Spleen (tissue), 13 donors: Measurements from ENCODE around the gene SLC35F5. TPM values are rescaled to one million over a fixed set of nuclear protein-coding genes. Genes with fewer than 3 reads are reported as not detected.
A peak's percentile ranks its signal among the peaks of the same experiment; 100 is the strongest.

Experiments
- DNase-seq: peaks from one replicate; pipeline ENCODE4 v3.0.0-alpha.2; 2020
- H3K27ac ChIP-seq, 8 donors: fragments of 200-600 bp; sonication (generic) in 7 of 8; 1 replicate in 4 of 8; 2 replicates in 4 of 8; pipeline versions ENCODE4 v1.5.0 to v1.8.0; 2016 to 2021; ENCODE audit warnings: inconsistent platforms in 4 of 8, mild to moderate bottlenecking in 4 of 8, moderate library complexity in 1 of 8
- H3K27me3 ChIP-seq, 7 donors: fragments of 200-600 bp; sonication (generic) in 6 of 7; replicated peaks in 1 of 7; 1 replicate in 4 of 7; 2 replicates in 3 of 7; pipeline versions ENCODE4 v1.5.0 to v1.8.0; 2016 to 2021; ENCODE audit warnings: inconsistent platforms in 3 of 7, mild to moderate bottlenecking in 1 of 7
- H3K36me3 ChIP-seq, 6 donors: fragments of 200-600 bp; sonication (generic) in 5 of 6; 1 replicate in 4 of 6; 2 replicates in 2 of 6; pipeline versions ENCODE4 v1.5.0 to v1.8.0; 2016 to 2021; ENCODE audit warnings: inconsistent platforms in 2 of 6
- H3K4me1 ChIP-seq, 6 donors: fragments of 200-600 bp; sonication (generic) in 5 of 6; 1 replicate in 3 of 6; 2 replicates in 3 of 6; pipeline versions ENCODE4 v1.5.0 to v1.8.0; 2016 to 2021; ENCODE audit warnings: inconsistent platforms in 3 of 6
- H3K4me3 ChIP-seq, 8 donors: fragments of 200-600 bp; sonication (generic) in 7 of 8; 1 replicate in 4 of 8; 2 replicates in 4 of 8; pipeline versions ENCODE4 v1.5.0 to v1.8.0; 2016 to 2021; ENCODE audit warnings: inconsistent platforms in 4 of 8, mild to moderate bottlenecking in 4 of 8, moderate library complexity in 2 of 8
- H3K9me3 ChIP-seq, 8 donors: fragments of 200-600 bp; sonication (generic) in 7 of 8; 1 replicate in 4 of 8; 2 replicates in 4 of 8; pipeline versions ENCODE4 v1.5.0 to v1.8.0; 2016 to 2021; ENCODE audit warnings: inconsistent platforms in 4 of 8
- POLR2A ChIP-seq, 3 donors: fragments of 450-650 bp; IDR thresholded peaks; one replicate each; pipeline ENCODE4 v1.5.1; 2017; ENCODE audit warnings: antibody characterized with exemption in 3 of 3, mild to moderate bottlenecking in 1 of 3
- POLR2AphosphoS5 ChIP-seq, 3 donors: sonication (generic); formaldehyde crosslinking; IDR thresholded peaks; one replicate each; pipeline ENCODE4 v1.5.1; 2017; ENCODE audit warnings: antibody characterized with exemption in 3 of 3
- WGBS, 5 donors: extraction: QIAGEN DNeasy Blood & Tissue Kit in 3 of 5; methylation state at CpG; one replicate each; pipeline versions ENCODE4 v1.1.5 to v1.1.7; 2013 to 2018; 5-methylcytosine and 5-hydroxymethylcytosine counted together
- intact Hi-C: fragments of 100-400 bp; cut with DNase I; formaldehyde crosslinking; loops from one replicate; pipeline ENCODE4 v1.15.0; 2023; ENCODE audit warnings: low total_unique reads
- long read RNA-seq, 2 donors: transcript quantifications; one replicate each; lab custom pipeline, GENCODE V29; 2026
- polyA plus RNA-seq, 3 donors: library from polyadenylated mRNA; stranded (reverse); fragments of 200-250 nt; gene quantifications; one replicate each; pipeline ENCODE4 v1.2.1, GENCODE V29; 2013
- total RNA-seq, 7 donors: library from RNA; depleted of rRNA in 3 of 7; stranded (reverse); fragments of >200 nt in 3 of 7; fragmentation: NEBNext Ultra II Directional in 4 of 7; extraction: Animal tissue kit (Norgen Biotek cat#: 25700) in 4 of 7; gene quantifications; one replicate each; pipeline versions ENCODE4 v1.1.0 to v1.2.1, GENCODE V29; 2016 to 2021
- TF ChIP-seq, protein P1 (sequence below), 11 experiments: fragments of 200-600 bp in 7 of 11; fragments of 450-650 bp in 4 of 11; sonication (generic) in 4 of 11; IDR thresholded peaks in 8 of 11; conservative IDR thresholded peaks in 3 of 11; 1 replicate in 7 of 11; 2 replicates in 4 of 11; pipeline versions ENCODE4 v1.4.0 to v1.8.0; 2016 to 2021; ENCODE audit warnings: antibody characterized with exemption in 11 of 11, inconsistent platforms in 4 of 11, mild to moderate bottlenecking in 1 of 11
- donor health status: healthy with polysubstance abuse.
- donor health status: DM: no; HTN: no; CAD: no; lungs with moderate emphysema.
- donor health status: DM: no; HTN: no; CAD: no.
- donor health status: Bipolar disorder and iron deficiency.
- donor health status: healthy.
- donor health status: DM: no; HTN: no; CAD: no.
- donor health status: DM: yes; HTN: yes; CAD: no.

The SLC35F5 gene, protein sequence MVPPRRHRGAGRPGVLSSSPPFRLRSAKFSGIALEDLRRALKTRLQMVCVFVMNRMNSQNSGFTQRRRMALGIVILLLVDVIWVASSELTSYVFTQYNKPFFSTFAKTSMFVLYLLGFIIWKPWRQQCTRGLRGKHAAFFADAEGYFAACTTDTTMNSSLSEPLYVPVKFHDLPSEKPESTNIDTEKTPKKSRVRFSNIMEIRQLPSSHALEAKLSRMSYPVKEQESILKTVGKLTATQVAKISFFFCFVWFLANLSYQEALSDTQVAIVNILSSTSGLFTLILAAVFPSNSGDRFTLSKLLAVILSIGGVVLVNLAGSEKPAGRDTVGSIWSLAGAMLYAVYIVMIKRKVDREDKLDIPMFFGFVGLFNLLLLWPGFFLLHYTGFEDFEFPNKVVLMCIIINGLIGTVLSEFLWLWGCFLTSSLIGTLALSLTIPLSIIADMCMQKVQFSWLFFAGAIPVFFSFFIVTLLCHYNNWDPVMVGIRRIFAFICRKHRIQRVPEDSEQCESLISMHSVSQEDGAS
- total RNA-seq (100 to 1,000 TPM in 1 of 7 donors, 10 to 100 TPM in 6; 50.3 to 104 (median 58.8) TPM), polyA plus RNA-seq (10 to 100 TPM; 10.4 to 12.8 (median 10.6) TPM)
- long read RNA-seq, donor 1, full-length matches to known transcripts = 3 of 8 reads
- long read RNA-seq, donor 1, partial matches to known transcripts = 5 of 8 reads
- long read RNA-seq, donor 1, other reads (novel, unspliced or antisense) = 0 of 8 reads
- long read RNA-seq, donor 2, full-length matches to known transcripts = 3 of 3 reads
- long read RNA-seq, donor 2, partial matches to known transcripts = 0 of 3 reads
- long read RNA-seq, donor 2, other reads (novel, unspliced or antisense) = 0 of 3 reads

DNA sequence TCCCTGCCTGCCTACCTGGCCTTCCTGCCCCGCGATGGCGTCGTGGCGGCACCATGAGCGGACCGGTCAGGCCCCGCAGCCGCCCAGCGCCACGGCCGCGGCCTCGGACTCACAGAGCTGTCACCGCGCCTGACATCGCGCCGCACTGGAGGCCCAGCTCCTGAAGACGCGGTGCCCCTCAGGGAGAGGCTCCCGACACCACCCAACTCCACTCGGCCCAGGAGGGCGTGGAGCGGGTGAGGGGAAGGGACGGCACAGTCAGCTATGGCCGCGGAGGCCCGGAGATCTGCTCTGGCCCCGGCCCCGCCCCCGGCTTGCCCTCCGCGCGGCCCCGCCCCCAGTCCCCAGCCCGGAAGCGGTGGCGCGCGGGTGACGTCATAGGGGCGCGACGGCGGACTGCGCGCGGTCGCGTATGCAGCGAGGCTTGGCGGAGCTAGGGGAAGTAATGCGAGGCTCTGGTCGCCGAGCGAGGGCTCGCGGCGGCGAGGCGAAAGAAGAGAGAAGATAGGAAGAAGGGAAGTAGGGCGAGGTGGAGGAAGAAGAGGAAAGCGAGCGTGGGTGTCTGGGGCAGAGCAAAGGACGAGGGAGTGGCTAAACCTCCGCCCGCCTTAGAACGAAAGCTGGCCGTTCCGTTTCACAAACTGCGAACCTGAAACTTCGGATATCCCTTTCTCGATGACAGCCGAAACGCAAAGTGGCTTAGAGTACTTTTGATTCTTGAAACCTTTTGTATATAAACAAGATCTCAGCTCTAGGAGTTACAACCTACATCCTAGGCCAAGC, at the start of gene SLC35F5:
Gene SLC35F5, minus strand, starts transcription at position 288 of the 783 bp plus-strand sequence. Its CDS starts 233 bp downstream, at position 55.
- 0 to 1% (median 0%) methylated on average over 63 to 76 of the region's 76 CpGs for WGBS, 5 donors
- H3K9me3 ChIP-seq = no peaks in the 10 kb centered on the region
- peak within 1 kb of the TSS; percentile 80 to 99 (median 92) for H3K4me3 ChIP-seq
- TF ChIP-seq POLR2AphosphoS5 (IDR thresholded peaks at IDR 0.05) (peak; percentile 99 to 100 (median 100)), POLR2A (IDR thresholded peaks at IDR 0.05) (peak; percentile 56 to 79 (median 70))
- TF ChIP-seq, protein P1, sequence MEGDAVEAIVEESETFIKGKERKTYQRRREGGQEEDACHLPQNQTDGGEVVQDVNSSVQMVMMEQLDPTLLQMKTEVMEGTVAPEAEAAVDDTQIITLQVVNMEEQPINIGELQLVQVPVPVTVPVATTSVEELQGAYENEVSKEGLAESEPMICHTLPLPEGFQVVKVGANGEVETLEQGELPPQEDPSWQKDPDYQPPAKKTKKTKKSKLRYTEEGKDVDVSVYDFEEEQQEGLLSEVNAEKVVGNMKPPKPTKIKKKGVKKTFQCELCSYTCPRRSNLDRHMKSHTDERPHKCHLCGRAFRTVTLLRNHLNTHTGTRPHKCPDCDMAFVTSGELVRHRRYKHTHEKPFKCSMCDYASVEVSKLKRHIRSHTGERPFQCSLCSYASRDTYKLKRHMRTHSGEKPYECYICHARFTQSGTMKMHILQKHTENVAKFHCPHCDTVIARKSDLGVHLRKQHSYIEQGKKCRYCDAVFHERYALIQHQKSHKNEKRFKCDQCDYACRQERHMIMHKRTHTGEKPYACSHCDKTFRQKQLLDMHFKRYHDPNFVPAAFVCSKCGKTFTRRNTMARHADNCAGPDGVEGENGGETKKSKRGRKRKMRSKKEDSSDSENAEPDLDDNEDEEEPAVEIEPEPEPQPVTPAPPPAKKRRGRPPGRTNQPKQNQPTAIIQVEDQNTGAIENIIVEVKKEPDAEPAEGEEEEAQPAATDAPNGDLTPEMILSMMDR (IDR thresholded peaks at IDR 0.05 in 8 of 11, conservative IDR thresholded peaks at IDR 0.05 in 3 of 11) = peak in 5 of 11 experiments; percentile 11 to 46 (median 16)
- no peaks in the 10 kb centered on the region for H3K27me3 ChIP-seq
- intact Hi-C loops = no loop called here
- H3K4me1 ChIP-seq = peaks cover 16 to 44% (median 27%) of the 10 kb centered on the region in 6 donors
- H3K36me3 ChIP-seq = peaks cover 0 to 23% (median 8%) of the 10 kb centered on the region in 6 donors
- peak; percentile 99 for DNase-seq
- H3K27ac ChIP-seq = peak within 1 kb of the TSS; percentile 89 to 99 (median 97)

DNA sequence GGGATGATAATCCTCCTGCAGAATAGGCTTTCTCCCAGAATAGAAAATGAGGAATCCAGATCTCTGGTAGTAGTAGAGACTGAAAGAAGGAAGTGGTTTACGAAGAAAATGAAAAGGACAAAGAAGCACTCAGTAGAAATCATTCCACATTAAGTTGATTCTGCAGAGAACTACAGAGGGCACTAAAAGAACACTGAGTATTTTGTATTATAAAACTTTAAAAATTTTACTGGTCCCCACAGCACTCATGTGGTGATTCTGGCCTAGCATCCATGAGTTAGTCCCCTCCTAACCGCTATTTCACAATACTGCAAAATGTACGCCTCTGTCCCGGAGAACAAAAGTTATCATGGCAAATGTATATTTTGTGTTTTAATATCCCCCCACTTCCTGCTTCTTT, 42.9 kb upstream of the SLC35F5 start:
- intact Hi-C loops = no loop called here
- no peak for DNase-seq
- H3K27me3 ChIP-seq = no peaks in the 10 kb centered on the region
- H3K36me3 ChIP-seq = no peaks in the 10 kb centered on the region
- H3K9me3 ChIP-seq = no peaks in the 10 kb centered on the region
- H3K27ac ChIP-seq = no peak overlapping the region
- 41 to 72% (median 56%) methylated on average over 4 of the region's 4 CpGs for WGBS, 5 donors
- H3K4me3 ChIP-seq = no peak overlapping the region
- TF ChIP-seq, protein P1 (IDR thresholded peaks at IDR 0.05 in 8 of 11, conservative IDR thresholded peaks at IDR 0.05 in 3 of 11) = no peak
- TF ChIP-seq POLR2A (IDR thresholded peaks at IDR 0.05) = no peak
- TF ChIP-seq POLR2AphosphoS5 (IDR thresholded peaks at IDR 0.05) = no peak
- peaks cover 0 to 7% (median 0%) of the 10 kb centered on the region in 6 donors for H3K4me1 ChIP-seq

DNA sequence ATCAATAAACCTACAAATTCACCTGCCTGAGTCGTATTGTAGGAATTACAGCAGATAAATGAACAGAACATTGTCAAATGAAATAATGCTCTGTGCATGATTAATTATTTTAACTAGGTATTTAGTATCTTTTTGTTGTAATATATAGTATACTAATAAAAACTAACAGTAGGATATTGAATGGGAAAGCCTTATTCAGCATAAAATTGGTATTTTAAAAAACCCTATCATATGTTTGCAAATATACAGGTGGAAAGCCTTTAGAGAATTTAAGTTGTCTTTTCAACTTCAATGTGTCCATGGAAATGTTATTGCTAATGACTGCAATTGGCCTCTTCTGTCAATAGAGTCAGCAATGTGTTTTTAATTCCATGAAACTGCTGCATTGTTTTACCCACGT, 40.8 kb upstream of the SLC35F5 start:
- WGBS, 5 donors = 66 to 83% (median 70%) methylated on average over 2 of the region's 2 CpGs
- TF ChIP-seq POLR2AphosphoS5 (IDR thresholded peaks at IDR 0.05) (no peak), POLR2A (IDR thresholded peaks at IDR 0.05) (no peak)
- TF ChIP-seq, protein P1 (IDR thresholded peaks at IDR 0.05 in 8 of 11, conservative IDR thresholded peaks at IDR 0.05 in 3 of 11) = no peak
- intact Hi-C loops = no loop called here
- Histone ChIP-seq H3K4me3 (no peak overlapping the region), H3K36me3 (no peaks in the 10 kb centered on the region), H3K4me1 (peaks cover 0 to 12% (median 1%) of the 10 kb centered on the region in 6 donors), H3K27me3 (no peaks in the 10 kb centered on the region), H3K9me3 (no peaks in the 10 kb centered on the region), H3K27ac (no peak overlapping the region)
- no peak for DNase-seq
